Calu3 (cell line): ENCODE results near the gene ESRRG. TPM values are rescaled to one million over a fixed set of nuclear protein-coding genes. Genes with fewer than 3 reads are reported as not detected.

Experiments
- BruUV-seq: library from RNA; stranded (reverse); fragments of 400-500 nt; replicated peaks from 2 replicates; lab custom pipeline; 2021; lab: Mats Ljungman, UMichigan
- CTCF ChIA-PET: fragments of 300-600 bp; sonication (Branson Sonifier 250); formaldehyde crosslinking; loops from one replicate; lab custom pipeline; 2022; ENCODE audit warnings: antibody characterized with exemption; lab: Charles Lee
- DNase-seq: peaks from one replicate; pipeline ENCODE4 v3.0.0; 2022
- H3K27ac Mint-ChIP-seq: one replicate; pipeline ENCODE4 v1.8.0; 2022; ENCODE audit warnings: mixed read lengths; ENCODE audit not compliant: unreplicated experiment
- H3K27me3 Mint-ChIP-seq: one replicate; pipeline ENCODE4 v1.8.0; 2022; ENCODE audit warnings: mixed read lengths; ENCODE audit not compliant: unreplicated experiment
- H3K36me3 Mint-ChIP-seq: one replicate; pipeline ENCODE4 v1.8.0; 2022; ENCODE audit warnings: mild to moderate bottlenecking, moderate library complexity, mixed read lengths; ENCODE audit not compliant: insufficient read depth, unreplicated experiment
- H3K4me1 Mint-ChIP-seq: one replicate; pipeline ENCODE4 v1.8.0; 2022; ENCODE audit warnings: mild to moderate bottlenecking, low read depth, mixed read lengths; ENCODE audit not compliant: unreplicated experiment
- H3K4me3 Mint-ChIP-seq: one replicate; pipeline ENCODE4 v1.8.0; 2022; ENCODE audit warnings: mild to moderate bottlenecking, low read depth, moderate library complexity, mixed read lengths; ENCODE audit not compliant: unreplicated experiment
- H3K9me3 Mint-ChIP-seq: one replicate; pipeline ENCODE4 v1.8.0; 2022; ENCODE audit warnings: low read depth, mixed read lengths; ENCODE audit not compliant: unreplicated experiment
- CTCF ChIP-seq: fragments of 200-600 bp; IDR thresholded peaks from one replicate; pipeline ENCODE4 v1.8.0; 2022; ENCODE audit warnings: antibody characterized with exemption; ENCODE audit not compliant: unreplicated experiment
- intact Hi-C: fragments of 100-400 bp; cut with micrococcal nuclease; formaldehyde crosslinking; loops from one replicate; pipeline ENCODE4 v1.10.0; 2022; ENCODE audit not compliant: unreplicated experiment
- total RNA-seq: library from RNA; stranded (reverse); gene quantifications from 2 replicates; pipeline ENCODE4 v1.2.3, GENCODE V29; 2022

ESRRG gene
- total RNA-seq, 1 experiment from 2014 or later, result 1.3 TPM

- no peaks in the 10 kb centered on the region for H3K27me3 Mint-ChIP-seq
- peaks cover 9% of the 10 kb centered on the region for H3K4me1 Mint-ChIP-seq
- DNase-seq, result no peak
- TF ChIP-seq CTCF, result no peak
- no TSS peak for BruUV-seq
- no peak overlapping the region for H3K27ac Mint-ChIP-seq
- no peaks in the 10 kb centered on the region for H3K36me3 Mint-ChIP-seq
- H3K9me3 Mint-ChIP-seq, result no peaks in the 10 kb centered on the region
- intact Hi-C loops, result loop anchor here (5.0 kb wide), 1 partner anchor 43 kb away; no protein-coding TSS in a partner anchor
- CTCF ChIA-PET, result interaction anchor here (0.6 kb wide), 1 partner anchor 1673 kb away, joined by 3 read pairs; no protein-coding TSS in a partner anchor
- H3K4me3 Mint-ChIP-seq, result no peak overlapping the region
These were observed 258.7 kb downstream of the ESRRG start for GRCh38 chr1:216464489-216464888.

GRCh38 chr1:216462066-216462775 is 261.0 kb downstream of the ESRRG start:
- CTCF ChIA-PET, result no interaction called here
- Mint-ChIP-seq H3K27me3 (no peaks in the 10 kb centered on the region), H3K36me3 (no peaks in the 10 kb centered on the region), H3K9me3 (no peaks in the 10 kb centered on the region), H3K27ac (no peak overlapping the region), H3K4me1 (peaks cover 12% of the 10 kb centered on the region), H3K4me3 (no peak overlapping the region)
- intact Hi-C loops, result loop anchor here (5.0 kb wide), 1 partner anchor 45 kb away; no protein-coding TSS in a partner anchor
- DNase-seq, result no peak
- no TSS peak for BruUV-seq
- TF ChIP-seq CTCF, result no peak

GRCh38 chr1:216461466-216461865 is 261.8 kb downstream of the ESRRG start:
- Mint-ChIP-seq H3K36me3 (no peaks in the 10 kb centered on the region), H3K27me3 (no peaks in the 10 kb centered on the region), H3K4me1 (peaks cover 12% of the 10 kb centered on the region), H3K27ac (no peak overlapping the region), H3K9me3 (no peaks in the 10 kb centered on the region), H3K4me3 (no peak overlapping the region)
- intact Hi-C loops, result loop anchor here (5.0 kb wide), 1 partner anchor 46 kb away; no protein-coding TSS in a partner anchor
- DNase-seq, result no peak
- CTCF ChIA-PET, result no interaction called here
- BruUV-seq, result no TSS peak
- TF ChIP-seq CTCF, result no peak

- no peak for DNase-seq
- no peaks in the 10 kb centered on the region for H3K36me3 Mint-ChIP-seq
- H3K27ac Mint-ChIP-seq, result no peak overlapping the region
- intact Hi-C loops, result loop anchor here (5.0 kb wide), 1 partner anchor 48 kb away; no protein-coding TSS in a partner anchor
- H3K4me1 Mint-ChIP-seq, result peaks cover 12% of the 10 kb centered on the region
- no peak for TF ChIP-seq CTCF
- H3K9me3 Mint-ChIP-seq, result no peaks in the 10 kb centered on the region
- BruUV-seq, result no TSS peak
- no peak overlapping the region for H3K4me3 Mint-ChIP-seq
- CTCF ChIA-PET, result no interaction called here
- no peaks in the 10 kb centered on the region for H3K27me3 Mint-ChIP-seq
These were observed 263.5 kb downstream of the ESRRG start for GRCh38 chr1:216459651-216460207.
